SKM-1 (cell line): ENCODE measurements around the gene SASH1.

Experiments
- DNase-seq: peaks from one replicate; lab custom pipeline; 2025; ENCODE audit not compliant: unreplicated experiment; lab: John Stamatoyannopoulos, UW

Gene SASH1

GRCh38 chr6:148491638-148492251 lies 149.1 kb downstream of the SASH1 start:
- DNase-seq, result no peak

- no peak for DNase-seq
These were observed 150.1 kb downstream of the SASH1 start for GRCh38 chr6:148492654-148493290.

GRCh38 chr6:148493424-148493823 lies 150.8 kb downstream of the SASH1 start:
- no peak for DNase-seq

GRCh38 chr6:148494226-148494625 lies 151.6 kb downstream of the SASH1 start:
- no peak for DNase-seq

GRCh38 chr6:148495029-148495428 lies 152.4 kb downstream of the SASH1 start:
- DNase-seq, result no peak

GRCh38 chr6:148497257-148497656 lies 154.6 kb downstream of the SASH1 start:
- DNase-seq, result no peak

- no peak for DNase-seq
These were observed 155.1 kb downstream of the SASH1 start for GRCh38 chr6:148497717-148498116.

GRCh38 chr6:148500402-148500801 lies 157.8 kb downstream of the SASH1 start:
- no peak for DNase-seq

- no peak for DNase-seq
These were observed 158.5 kb downstream of the SASH1 start for GRCh38 chr6:148501178-148501590.

- DNase-seq, result no peak
These were observed 159.6 kb downstream of the SASH1 start for GRCh38 chr6:148502083-148502772.

GRCh38 chr6:148502773-148503135 lies 160.1 kb downstream of the SASH1 start:
- DNase-seq, result no peak

- DNase-seq, result no peak
These were observed 161.1 kb downstream of the SASH1 start for GRCh38 chr6:148503703-148504102.

GRCh38 chr6:148507774-148508173 lies 165.1 kb downstream of the SASH1 start:
- no peak for DNase-seq

- no peak for DNase-seq
These were observed 165.9 kb downstream of the SASH1 start for GRCh38 chr6:148508401-148509041.

GRCh38 chr6:148509119-148509799 lies 166.6 kb downstream of the SASH1 start:
- no peak for DNase-seq

- peak; percentile 94 for DNase-seq
These were observed 167.4 kb downstream of the SASH1 start for GRCh38 chr6:148509800-148510581.

GRCh38 chr6:148513145-148514071 lies 170.8 kb downstream of the SASH1 start:
- DNase-seq, result no peak

GRCh38 chr6:148514091-148514845 lies 171.6 kb downstream of the SASH1 start:
- no peak for DNase-seq

- no peak for DNase-seq
These were observed 173.6 kb downstream of the SASH1 start for GRCh38 chr6:148516217-148516616.
